ENCODE data around the gene URGCP.

URGCP gene

GRCh38 chr7:43873300-43873699 is 33.1 kb downstream of the URGCP start:
- DNase-seq (ENCODE audit: low read depth in 3 of 3, low spot score in 1 of 3) = no peak

GRCh38 chr7:43872406-43873110 is 33.8 kb downstream of the URGCP start:
- DNase-seq (ENCODE audit: low read depth in 3 of 3, low spot score in 1 of 3) = no peak

GRCh38 chr7:43871064-43871463 is 35.3 kb downstream of the URGCP start:
- no peak for DNase-seq (ENCODE audit: low read depth in 3 of 3, low spot score in 1 of 3)

- DNase-seq (ENCODE audit: low read depth in 3 of 3, low spot score in 1 of 3) = no peak
These were observed 36.1 kb downstream of the URGCP start for GRCh38 chr7:43870316-43870715.

- DNase-seq (ENCODE audit: low read depth in 3 of 3, low spot score in 1 of 3) = no peak
These were observed 36.5 kb downstream of the URGCP start for GRCh38 chr7:43869867-43870240.

- DNase-seq (ENCODE audit: low read depth in 3 of 3, low spot score in 1 of 3) = peak; percentile 86 to 96 (median 89)
These were observed 37.2 kb downstream of the URGCP start, which contains the start of gene MRPS24 for GRCh38 chr7:43869006-43869866. TSS of gene MRPS24 (minus strand) at chr7:43869517. CDS start at chr7:43869495, 22 bp downstream.

- DNase-seq (ENCODE audit: low read depth in 3 of 3, low spot score in 1 of 3) = no peak
These were observed 37.8 kb downstream of the URGCP start for GRCh38 chr7:43868681-43869005.

- no peak for DNase-seq (ENCODE audit: low read depth in 3 of 3, low spot score in 1 of 3)
These were observed 38.2 kb downstream of the URGCP start for GRCh38 chr7:43868181-43868580.

- no peak for DNase-seq (ENCODE audit: low read depth in 3 of 3, low spot score in 1 of 3)
These were observed 41.1 kb downstream of the URGCP start for GRCh38 chr7:43865277-43865676.

GRCh38 chr7:43864126-43864525 is 42.3 kb downstream of the URGCP start:
- no peak for DNase-seq (ENCODE audit: low read depth in 3 of 3, low spot score in 1 of 3)

GRCh38 chr7:43856996-43857395 is 49.4 kb downstream of the URGCP start:
- DNase-seq (ENCODE audit: low read depth in 3 of 3, low spot score in 1 of 3) = no peak

GRCh38 chr7:43856316-43856715 is 50.1 kb downstream of the URGCP start:
- no peak for DNase-seq (ENCODE audit: low read depth in 3 of 3, low spot score in 1 of 3)

GRCh38 chr7:43855176-43855575 is 51.2 kb downstream of the URGCP start:
- DNase-seq (ENCODE audit: low read depth in 3 of 3, low spot score in 1 of 3) = no peak

GRCh38 chr7:43851805-43852204 is 54.6 kb downstream of the URGCP start:
- DNase-seq (ENCODE audit: low read depth in 3 of 3, low spot score in 1 of 3) = no peak

- DNase-seq (ENCODE audit: low read depth in 3 of 3, low spot score in 1 of 3) = no peak
These were observed 55.9 kb downstream of the URGCP start for GRCh38 chr7:43850348-43851116.

- no peak for DNase-seq (ENCODE audit: low read depth in 3 of 3, low spot score in 1 of 3)
These were observed 57.3 kb downstream of the URGCP start for GRCh38 chr7:43849047-43849446.

- no peak for DNase-seq (ENCODE audit: low read depth in 3 of 3, low spot score in 1 of 3)
These were observed 58.9 kb downstream of the URGCP start for GRCh38 chr7:43847496-43847895.

- no peak for DNase-seq (ENCODE audit: low read depth in 3 of 3, low spot score in 1 of 3)
These were observed 61.7 kb downstream of the URGCP start for GRCh38 chr7:43844662-43845061.

GRCh38 chr7:43844257-43844656 is 62.1 kb downstream of the URGCP start:
- DNase-seq (ENCODE audit: low read depth in 3 of 3, low spot score in 1 of 3) = no peak

GRCh38 chr7:43843296-43843695 is 63.1 kb downstream of the URGCP start:
- DNase-seq (ENCODE audit: low read depth in 3 of 3, low spot score in 1 of 3) = no peak

GRCh38 chr7:43838201-43838658 is 68.2 kb downstream of the URGCP start:
- no peak for DNase-seq (ENCODE audit: low read depth in 3 of 3, low spot score in 1 of 3)

All from stimulated activated CD4-positive, alpha-beta T cell treated with anti-CD3 and anti-CD28 coated beads, TNF-alpha, amount 100 ng/mL, for 1 hour (primary cell).